Mesenteric fat pad (tissue), 1 donor: ENCODE data around the gene EIF5A2. TPM values are rescaled to one million over a fixed set of nuclear protein-coding genes. Genes with fewer than 3 reads are reported as not detected.

Experiments used
- DNase-seq: peaks from one replicate; pipeline ENCODE4 v3.0.0-alpha.2; 2020; ENCODE audit warnings: low spot score
- total RNA-seq: library from RNA; stranded (reverse); fragmentation: NEBNext Ultra II Directional; extraction: Animal tissue kit (Norgen Biotek cat#: 25700); gene quantifications from one replicate; pipeline ENCODE4 v1.2.1, GENCODE V29; 2021
- donor health status: DM: yes; HTN: yes; CAD: no.

The EIF5A2 gene
- total RNA-seq, 1 donor from 2014 or later, result 13.7 TPM

GRCh38 chr3:170862618-170863374, 45.6 kb downstream of the EIF5A2 start:
- DNase-seq, result no peak

- no peak for DNase-seq
These were observed 49.8 kb downstream of the EIF5A2 start for GRCh38 chr3:170858599-170858998.

- DNase-seq, result no peak
These were observed 56.1 kb downstream of the EIF5A2 start for GRCh38 chr3:170852324-170852723.

GRCh38 chr3:170848292-170848917, 60.0 kb downstream of the EIF5A2 start:
- no peak for DNase-seq

- DNase-seq, result no peak
These were observed 64.1 kb downstream of the EIF5A2 start for GRCh38 chr3:170844377-170844776.

GRCh38 chr3:170840291-170840859, 68.1 kb downstream of the EIF5A2 start:
- no peak for DNase-seq

- DNase-seq, result no peak
These were observed 68.8 kb downstream of the EIF5A2 start for GRCh38 chr3:170839518-170840100.

Other genes starting within 250 kb of the EIF5A2 start
- 67.9 TPM for gene RPL22L1, start 38.4 kb downstream of the EIF5A2 start, total RNA-seq
- gene SLC2A2, start 118.1 kb upstream of the EIF5A2 start, total RNA-seq, result 0.26 TPM